Left renal pelvis (tissue), 4 donors: ENCODE results near the gene WDFY2. TPM values are rescaled to one million over a fixed set of nuclear protein-coding genes. Genes with fewer than 3 reads are reported as not detected.

Experiments
- DNase-seq, 4 donors: peaks; one replicate each; pipeline ENCODE4 v3.0.0-alpha.2; 2013; ENCODE audit warnings: low read depth in 4 of 4, low spot score in 3 of 4
- polyA plus RNA-seq, 4 donors: library from polyadenylated mRNA; unstranded; fragments of 120-200 nt; gene quantifications; one replicate each; pipeline ENCODE4 v1.2.1, GENCODE V29; 2013; ENCODE audit not compliant: insufficient read length in 4 of 4

The WDFY2 gene
- polyA plus RNA-seq, 4 donors, result 12.2 to 18.1 (median 12.8) TPM

DNA sequence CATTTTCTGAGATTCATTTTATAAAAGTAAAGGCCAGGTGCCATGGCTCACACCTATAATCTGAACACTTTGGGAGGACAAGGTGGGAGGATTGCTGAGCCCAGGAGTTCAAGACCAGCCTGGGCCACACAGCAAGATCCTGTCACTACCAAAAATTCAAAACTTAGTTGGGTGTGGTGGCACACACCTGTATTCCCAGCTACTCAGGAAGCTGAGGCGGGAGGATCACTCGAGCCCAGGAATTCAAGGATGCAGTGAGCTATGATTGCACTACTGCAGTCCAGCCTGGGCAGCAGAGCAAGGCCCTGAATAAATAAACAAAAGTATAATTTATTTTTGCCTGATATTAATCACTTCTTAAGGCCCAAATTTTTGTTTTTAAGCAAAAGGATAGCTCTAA lies 179.2 kb downstream of the WDFY2 start:
- DNase-seq, result no peak

DNA sequence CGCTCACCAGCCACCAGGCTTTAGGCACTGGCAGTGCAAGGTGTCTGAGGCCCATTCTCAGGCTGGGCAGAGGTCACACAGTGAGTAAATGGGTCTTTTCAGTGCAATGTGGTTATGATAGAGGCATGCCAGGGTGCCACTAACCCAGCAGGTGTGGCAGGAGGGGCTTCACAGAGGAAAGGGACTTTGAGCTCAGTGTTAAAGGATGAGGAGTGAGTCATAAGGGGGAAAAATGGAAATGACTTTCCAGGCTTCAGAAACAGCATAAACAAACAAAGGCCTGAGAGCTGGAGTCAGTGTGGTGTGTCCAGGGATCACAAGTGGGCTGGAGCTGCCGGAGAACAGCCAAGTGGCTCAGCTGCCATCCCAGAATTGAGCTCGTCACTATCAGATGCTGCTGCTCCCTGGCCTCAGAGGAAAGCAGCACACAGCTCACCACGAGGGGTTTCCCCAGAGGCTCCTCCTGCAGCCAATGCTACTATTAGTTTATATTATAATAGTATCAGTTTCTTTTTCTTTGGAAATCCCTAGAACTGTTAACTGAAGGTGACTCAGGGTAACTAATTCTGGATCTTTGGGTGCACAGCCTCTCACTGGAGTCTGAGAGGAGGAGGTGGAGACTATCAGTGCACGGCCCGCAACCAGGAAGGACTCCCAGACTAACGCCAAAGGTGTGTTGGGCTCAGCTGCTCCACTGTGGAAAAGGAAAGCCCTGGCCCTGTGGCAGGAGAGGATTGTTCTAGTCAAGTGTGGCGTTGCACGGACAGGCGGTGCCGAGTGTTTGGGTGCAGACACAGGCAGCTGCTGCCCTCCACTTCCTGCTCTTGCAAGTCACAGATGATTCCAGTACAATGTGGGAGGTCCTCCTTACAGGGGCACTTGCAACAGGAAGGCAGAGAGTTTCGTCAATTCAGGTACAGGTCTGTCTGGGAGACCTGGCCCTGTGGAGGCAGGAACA lies 180.2 kb downstream of the WDFY2 start:
- no peak for DNase-seq

DNA sequence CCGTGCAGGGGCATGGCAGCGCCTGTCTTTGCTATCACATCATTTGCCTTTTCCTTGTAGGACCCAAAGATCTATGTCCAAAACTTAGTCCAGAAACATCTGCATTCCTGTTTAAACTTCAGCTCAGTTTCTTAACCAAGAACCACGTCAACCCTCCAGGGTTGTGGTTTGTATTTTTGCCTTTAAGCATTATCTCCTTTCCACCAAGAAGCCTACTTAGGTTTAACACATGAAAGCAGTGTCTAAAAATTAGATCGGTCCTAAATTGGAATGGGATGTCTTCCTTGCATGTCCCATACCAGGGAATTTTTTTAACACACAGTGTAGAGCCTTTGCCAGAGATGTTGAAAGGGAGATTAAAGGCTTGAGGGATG lies 180.9 kb downstream of the WDFY2 start:
- no peak for DNase-seq

DNA sequence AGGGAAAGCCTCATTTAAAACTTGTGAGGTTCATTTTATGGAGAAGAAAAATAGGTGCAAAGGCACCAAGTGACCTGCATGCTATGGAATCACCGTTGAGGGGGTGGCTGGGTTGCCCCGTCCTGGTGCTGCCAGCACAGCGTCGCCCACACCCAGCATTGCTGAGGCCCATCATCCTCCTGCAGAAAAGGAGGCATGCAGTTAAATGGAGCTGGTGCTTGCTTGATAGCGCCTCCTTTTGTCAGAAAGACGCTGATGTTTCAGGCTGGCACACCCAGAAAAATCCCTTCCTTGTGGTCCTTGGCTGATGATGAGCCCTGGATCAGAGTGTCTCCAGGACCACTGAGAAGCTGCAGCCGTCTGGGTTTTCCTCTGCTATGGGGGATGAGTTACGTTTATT lies 182.8 kb downstream of the WDFY2 start:
- DNase-seq, result no peak

DNA sequence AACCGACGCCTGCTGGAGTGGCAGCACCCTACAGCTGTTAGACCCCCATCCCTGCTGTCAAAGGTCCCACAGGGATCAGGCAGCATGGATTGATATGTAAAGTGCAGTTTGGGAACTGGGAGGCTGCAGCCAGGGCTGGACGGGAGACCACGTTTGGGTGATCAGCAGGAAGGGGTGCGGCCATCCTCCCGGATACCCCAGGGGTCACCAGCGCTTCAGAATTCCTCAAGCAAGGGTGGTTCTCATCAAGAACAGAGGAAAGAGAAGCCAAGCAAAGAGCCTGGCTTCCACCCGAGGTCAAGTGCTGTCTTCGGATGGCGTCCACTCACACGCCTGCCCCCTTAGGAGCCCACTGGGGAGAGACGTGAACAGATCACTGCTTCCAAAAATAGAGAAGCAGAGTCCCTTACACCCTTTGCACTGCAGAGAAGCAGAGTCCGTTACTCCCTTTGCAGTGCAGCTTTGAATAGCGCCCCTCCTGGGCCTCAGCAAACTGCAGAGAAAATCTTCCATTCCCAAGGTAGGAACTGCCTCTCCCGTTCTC lies 184.2 kb downstream of the WDFY2 start:
- no peak for DNase-seq

DNA sequence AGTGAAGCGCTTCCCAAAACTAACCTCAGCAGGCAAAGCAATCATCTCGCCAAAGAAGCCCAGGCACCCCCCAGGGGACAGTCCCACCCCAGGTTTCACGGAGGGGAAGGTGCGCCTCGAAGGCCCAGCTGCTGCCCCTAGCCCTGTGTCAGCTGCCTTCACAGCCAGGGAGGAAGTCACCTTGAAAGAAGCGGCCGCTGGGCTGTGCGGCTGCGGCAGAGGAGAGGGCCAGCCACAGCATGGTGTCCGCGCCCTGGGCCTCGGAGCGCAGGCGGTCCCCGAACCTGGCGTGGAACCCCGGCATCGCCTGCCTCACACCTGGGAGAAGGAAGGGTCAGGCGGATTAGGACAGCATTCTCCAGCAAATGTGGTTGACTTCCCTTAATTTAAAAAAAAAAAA lies 184.7 kb downstream of the WDFY2 start:
- no peak for DNase-seq

DNA sequence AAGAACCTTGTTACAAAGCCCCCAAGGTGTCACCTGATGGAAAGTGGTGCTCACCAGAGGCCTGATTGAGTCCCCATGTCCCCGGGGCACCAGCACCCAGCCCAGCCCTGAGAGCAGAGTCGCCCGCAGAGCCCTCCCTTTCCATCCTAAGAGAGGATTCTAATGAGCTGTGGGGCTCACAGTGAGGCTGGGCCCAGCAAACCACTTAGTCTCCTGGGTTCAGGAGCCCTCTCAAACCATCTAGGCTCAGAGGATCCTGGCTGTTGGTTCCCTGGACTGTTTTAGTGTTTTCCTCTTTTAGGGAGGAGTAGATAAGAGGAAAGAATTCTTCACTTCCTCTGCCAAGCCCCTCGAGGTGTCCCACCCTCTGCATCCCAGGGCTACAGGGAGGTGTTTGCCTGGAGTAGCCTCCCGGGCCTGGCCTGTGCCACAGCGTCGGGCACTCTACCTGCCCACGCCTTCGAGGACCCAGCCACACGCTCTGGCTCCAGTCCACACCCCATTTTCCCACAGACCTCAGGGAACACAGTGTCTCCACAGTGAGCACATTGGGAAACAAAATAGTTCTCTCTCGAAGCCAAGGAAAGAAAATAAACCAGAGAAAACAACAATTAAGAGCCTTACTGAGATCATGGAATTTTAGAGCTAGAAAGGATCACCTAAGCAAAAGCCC lies 185.3 kb downstream of the WDFY2 start:
- no peak for DNase-seq

DNA sequence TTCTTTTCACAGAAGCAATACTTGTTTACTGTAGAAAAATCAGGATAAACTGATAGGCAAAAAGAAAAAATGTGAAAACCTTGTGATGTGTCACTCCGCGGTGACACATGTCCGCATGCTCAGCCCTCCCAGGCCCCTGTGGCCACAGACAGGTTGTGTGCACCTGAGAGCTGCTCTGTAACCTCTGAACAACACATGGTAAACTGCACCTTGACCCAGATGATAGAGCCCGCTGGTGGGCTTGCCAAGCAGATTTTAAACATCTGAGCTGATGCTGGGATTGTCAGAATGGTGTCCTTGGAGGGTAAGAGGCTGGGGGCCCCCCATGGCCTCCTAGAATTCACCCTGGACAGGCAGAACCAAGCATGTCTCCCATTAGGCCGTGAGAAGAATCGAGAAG lies 185.9 kb downstream of the WDFY2 start:
- DNase-seq, result no peak

DNA sequence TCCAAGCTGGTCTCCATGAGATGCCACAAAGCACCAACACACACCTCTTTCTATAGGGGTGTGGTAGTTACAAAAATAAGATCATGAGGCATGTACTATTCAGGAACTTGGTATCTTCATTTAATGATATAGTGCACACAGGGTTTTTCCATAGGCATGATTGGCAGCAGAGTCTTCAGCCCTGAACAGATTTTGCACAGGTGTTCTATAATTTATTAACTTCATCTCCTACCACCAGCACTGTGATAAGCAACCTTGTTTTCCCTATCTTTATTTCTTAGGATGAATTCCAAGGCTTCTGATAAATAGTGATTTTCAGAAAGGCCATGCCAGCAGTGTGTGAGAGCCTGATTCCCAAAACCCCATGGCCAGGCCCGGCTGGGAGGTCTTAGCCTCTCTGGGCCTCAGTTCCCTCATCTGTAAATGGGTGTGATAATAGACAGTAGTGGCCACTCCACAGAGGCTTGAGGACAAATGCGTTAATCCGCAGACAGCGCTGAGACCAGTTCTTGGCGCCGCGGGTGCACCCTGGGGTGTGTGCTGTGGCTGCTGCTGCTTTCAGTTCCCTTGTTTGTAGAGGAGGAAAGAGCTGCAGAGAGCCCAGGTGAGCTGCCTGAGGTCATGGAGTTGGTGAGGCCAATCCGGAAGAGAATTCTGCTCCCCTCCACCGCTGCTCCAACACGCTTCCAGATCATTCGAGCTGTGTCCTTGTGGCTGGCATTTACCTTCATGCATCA lies 186.6 kb downstream of the WDFY2 start:
- no peak for DNase-seq

DNA sequence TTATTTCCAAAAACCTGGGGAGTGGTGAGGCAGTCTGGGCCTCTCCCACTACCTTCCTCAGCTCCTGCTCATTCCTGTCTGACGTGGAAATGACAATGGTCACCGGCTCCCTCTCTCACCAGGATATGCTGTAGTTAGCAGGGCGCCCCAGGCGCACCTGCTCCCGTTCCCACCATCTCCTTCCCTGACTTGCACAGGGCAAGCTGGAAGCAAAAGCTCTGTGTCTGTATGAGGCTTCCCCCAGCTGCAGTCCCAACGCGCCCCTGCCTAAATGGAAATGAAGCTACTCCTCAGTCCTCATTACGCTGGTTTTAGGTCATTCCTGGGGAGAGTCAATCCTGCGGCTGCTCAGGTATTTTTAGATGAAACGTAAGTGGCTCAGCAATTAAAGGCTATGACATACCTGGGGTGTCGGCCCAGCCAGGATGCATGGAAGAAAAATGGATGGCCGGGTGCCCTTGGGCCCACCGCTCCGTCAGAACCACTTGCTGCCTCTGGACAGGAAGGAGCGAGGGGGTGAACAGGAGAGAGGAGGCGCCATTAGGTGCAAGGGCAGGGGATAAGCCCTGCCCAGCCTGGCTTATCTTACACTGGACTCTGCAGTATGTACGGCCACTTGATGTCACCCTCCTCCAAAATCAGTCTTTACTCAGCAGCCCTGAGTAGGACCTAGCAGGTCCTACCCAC lies 187.3 kb downstream of the WDFY2 start:
- no peak for DNase-seq

DNA sequence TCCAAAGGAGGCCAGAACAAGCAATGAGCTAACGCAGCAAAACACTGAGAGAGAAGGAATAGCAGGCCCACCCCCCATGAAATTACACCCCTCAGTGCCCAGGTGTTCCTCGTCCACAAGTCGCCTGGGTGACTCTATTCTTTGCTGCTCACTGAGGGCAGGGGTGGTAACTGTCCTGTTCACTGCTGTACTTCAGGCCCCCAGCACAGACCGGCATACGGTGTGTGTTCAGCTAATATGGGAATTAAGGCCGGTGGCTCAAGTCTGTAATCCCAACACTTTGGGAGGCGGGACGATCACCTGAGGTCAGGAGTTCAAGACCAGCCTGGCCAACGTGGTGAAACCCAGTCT lies 187.8 kb downstream of the WDFY2 start:
- no peak for DNase-seq

DNA sequence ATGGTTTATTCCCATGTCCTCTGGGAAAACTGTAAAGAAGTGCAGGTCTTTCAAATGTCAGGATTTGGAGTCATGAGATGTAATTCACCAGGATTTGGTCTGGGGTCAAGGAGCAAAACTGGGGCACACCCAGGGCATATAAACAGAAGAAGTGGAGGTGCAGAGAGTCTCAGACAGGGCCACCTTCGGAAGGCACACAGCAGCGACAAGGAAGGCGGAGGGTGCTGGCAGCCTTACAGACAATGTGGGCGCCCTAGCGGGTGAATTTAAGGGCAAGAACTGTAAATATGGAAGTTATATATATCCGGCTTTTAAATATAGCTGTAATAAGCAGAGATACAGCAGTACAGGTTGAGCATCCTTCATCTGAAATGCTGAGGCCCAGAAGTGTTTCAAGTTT lies 188.5 kb downstream of the WDFY2 start:
- DNase-seq, result no peak

DNA sequence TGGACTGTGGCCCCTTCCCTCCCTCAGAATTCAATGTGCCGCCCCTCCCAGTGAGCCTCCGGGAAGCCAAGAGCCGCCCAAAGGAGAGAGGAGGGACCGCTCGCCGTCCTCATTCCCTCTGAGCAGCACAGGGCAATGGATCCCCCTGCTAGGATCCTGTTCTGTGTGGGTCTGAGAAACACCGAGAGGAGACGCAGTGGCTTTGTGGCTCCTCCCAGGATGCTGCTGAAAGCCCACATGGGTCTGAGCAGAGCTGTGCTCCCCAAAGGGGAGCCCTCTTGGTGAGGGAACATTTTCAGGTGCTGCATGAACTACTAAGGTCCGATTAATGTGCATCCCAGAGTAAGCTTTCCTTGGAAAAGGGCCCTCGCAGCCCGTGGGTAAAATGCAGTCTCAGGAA lies 189.3 kb downstream of the WDFY2 start:
- no peak for DNase-seq

DNA sequence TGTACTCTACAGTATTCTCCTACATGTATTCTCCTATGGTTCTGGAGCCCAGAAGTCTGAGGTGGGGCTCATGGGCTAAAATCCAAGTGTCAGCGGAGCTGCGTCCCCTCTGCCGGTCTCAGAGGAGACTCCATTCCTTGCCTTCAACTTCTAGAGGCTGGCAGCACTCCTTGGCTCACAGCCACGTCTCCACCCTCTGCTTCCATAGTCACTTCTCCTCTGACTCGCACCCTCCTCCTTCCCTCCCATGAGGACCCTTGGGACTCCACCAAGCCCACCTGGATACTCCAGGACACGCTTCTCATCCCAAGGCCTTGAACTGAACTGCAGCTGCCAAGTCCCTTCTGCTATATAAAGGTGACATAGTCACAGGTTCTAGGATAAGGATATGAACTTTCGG lies 191.9 kb downstream of the WDFY2 start:
- DNase-seq, result no peak

DNA sequence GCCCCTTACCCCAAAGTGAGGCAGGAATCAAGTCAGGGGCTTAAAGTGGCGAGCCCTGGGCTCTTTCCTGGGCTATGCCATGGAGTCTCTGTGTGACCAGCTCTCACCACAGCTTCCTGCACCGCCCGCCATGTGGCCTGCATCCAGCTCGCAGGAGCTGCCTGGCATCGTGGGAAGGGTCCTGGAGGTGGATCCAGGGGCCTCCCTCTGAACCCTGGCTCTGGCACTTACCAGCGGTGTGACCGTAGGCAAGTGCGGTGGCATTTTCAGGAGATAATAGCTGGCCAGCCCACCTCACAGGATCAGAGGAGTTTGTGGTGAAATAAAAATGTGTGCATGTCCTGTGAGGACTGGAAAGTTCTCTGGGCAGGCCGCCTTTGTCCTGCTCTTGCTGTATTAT lies 193.7 kb downstream of the WDFY2 start:
- no peak for DNase-seq

DNA sequence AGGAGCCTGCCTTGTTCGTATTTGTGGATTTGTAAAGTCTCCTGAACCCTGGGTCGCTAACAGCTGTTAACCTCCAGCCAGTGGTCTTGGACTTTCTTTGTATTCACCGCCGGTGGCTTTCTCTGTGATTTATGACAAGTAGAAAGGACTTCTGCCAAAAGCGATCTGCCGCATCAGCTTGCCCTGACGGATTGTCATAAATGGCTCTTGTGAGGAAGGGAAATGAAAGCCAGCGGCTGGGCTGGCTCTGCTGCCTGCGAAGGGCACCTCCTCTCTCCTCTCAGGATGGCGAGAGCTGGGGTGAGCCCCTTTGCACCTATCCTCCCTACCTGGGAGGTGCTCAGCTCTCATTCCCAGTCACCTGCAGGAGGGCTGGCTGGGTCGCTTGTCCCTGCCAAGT lies 194.1 kb downstream of the WDFY2 start:
- no peak for DNase-seq

DNA sequence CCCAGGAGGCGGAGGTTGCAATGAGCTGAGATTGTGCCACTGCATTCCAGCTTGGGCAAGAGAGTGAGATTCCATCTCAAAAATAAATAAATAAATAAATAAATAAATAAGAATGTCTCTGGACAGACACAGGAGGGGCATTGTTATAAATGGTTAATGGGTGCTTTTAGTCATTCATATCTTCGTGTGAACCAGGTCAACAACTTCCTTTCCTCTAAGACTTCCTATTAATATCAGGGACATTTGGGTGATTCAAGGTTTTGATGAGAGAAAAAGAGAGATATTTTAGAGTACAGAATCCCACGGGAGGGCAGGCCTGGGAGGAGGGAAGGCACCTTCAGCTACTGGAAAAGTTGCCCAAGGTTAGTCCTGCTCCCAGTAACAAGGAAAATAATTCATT lies 195.8 kb downstream of the WDFY2 start:
- no peak for DNase-seq

DNA sequence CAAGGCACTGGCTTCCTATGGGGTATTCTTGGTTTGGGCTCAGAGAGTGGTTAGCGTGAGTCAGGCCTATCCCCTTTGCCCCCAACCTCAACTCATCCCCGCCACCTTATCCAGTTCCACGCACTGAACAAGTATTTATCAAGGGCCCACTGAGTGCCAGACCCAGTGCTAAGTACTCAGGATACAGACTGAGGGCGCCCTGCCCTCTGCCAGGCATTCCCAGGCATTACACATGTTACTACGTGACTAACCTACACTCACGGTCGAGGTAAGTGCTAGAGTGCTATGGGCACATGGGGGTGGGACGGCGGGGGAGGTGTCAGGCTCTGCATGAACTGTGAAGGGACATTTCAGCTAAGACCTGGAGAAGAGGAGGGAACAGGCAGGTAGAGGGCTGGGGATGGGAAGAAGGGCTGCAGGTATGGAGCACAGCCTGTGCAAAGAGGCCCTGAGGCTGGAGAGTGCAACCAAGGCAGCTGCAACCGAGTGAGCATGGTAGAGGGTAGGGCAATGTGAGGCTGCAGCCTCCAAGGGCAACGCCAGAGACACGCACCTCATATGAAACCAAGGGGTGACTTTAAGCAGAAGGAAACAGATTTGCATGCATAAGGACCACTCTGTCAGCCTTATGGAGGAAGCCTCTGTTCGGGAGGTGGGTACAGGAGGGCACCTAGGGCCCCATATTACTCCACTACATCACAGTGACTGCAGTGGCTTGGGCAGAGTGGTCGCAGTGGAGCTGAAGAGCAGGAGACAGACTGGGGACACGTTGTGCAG lies 197.2 kb downstream of the WDFY2 start:
- DNase-seq, result no peak

DNA sequence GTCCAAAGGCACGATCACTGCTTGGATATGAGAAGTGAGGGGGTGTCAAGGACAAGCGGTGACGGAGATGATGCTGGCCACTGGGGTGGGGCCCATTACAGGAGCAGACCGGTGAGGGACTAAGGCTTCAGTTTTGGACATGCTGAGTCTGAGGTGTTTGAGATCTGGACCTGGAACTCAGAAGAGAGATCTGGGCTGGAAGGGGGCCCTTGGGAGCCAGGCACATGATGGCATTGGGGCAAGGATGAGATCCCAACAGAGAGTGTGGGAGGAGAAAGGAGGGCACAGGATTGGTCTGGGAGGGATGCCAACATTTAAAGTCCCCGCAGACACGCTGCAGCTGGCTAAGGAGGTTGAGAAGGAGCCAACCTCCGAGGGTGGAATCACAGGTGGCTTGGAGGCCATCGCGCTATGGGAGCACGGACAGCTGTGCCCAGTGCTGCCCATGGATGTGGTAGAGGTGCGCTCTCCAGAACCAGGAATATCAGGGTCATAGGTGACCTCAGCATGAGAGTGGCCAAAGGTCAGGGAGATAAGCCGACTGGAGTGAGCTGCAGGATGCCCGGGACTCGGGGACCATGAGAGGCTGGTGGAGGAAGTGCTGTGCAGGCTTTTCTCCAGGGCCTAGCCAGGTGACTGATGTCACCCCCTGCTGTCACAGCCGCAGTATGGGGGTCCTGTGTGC lies 197.9 kb downstream of the WDFY2 start:
- DNase-seq, result no peak
